ENCODE measurements around the gene CRYBA2.

GRCh38 chr2:219032051-219032745 lies 39.0 kb upstream of the CRYBA2 start:
- TF ChIP-seq CTCF (IDR thresholded peaks at IDR 0.05) (no peak), POLR2A (IDR thresholded peaks at IDR 0.05) (no peak)
